Astrocyte (in vitro differentiated cells and primary cell): ENCODE data around the gene WDR93.

Source experiments
- EZH2 ChIP-seq: IDR thresholded peaks from 2 replicates; pipeline ENCODE4 v1.6.1; 2012; ENCODE audit warnings: mild to moderate bottlenecking, low read length, inconsistent platforms; ENCODE audit not compliant: insufficient read depth
- TF ChIP-seq, protein P1 (sequence below): IDR thresholded peaks from 2 replicates; pipeline ENCODE4 v1.5.1; 2011; ENCODE audit warnings: low read depth, mild to moderate bottlenecking, inconsistent platforms, low read length, moderate library complexity; ENCODE audit not compliant: insufficient read depth

DNA sequence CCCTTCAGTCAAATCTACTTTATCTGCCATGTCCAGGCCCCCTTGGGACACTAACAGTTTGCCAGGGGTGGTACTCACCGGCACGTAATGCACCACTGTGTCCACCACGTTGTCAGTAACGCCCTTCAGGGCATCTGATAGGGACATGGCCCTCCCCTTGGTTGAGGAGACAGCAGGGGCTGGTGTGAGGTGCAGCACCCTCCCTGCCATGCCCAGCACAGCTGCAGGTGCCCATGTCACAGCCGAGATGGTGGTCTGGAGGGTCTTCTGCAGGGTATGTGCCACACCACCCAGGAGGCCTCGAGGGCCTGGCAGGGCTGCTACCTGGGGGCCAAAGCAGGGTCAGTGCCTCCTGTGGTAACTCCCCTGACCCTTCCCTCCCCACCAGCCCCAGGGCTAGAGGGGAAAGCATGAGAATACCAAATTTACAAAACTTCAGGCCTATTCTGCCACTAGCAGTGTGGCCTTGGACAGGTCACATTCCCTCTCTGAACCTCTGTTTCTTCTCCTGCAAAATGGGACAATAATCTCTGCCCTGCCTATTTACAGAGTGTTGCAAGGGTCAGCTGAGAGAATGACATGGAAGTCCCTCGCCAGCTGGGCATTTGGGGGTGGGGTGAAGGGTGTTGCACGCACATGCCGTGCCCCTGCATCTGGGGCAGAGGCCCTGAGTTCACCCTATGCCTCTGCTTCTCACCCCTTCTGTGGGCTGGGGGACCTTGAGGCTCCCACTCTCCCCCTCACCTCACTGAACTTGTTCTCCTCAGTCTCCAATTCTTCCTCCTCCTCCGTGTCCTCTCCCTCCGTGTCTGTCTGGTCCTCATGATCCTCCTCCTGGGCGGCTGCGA is 23.5 kb upstream of the WDR93 start:
- TF ChIP-seq, protein P1, sequence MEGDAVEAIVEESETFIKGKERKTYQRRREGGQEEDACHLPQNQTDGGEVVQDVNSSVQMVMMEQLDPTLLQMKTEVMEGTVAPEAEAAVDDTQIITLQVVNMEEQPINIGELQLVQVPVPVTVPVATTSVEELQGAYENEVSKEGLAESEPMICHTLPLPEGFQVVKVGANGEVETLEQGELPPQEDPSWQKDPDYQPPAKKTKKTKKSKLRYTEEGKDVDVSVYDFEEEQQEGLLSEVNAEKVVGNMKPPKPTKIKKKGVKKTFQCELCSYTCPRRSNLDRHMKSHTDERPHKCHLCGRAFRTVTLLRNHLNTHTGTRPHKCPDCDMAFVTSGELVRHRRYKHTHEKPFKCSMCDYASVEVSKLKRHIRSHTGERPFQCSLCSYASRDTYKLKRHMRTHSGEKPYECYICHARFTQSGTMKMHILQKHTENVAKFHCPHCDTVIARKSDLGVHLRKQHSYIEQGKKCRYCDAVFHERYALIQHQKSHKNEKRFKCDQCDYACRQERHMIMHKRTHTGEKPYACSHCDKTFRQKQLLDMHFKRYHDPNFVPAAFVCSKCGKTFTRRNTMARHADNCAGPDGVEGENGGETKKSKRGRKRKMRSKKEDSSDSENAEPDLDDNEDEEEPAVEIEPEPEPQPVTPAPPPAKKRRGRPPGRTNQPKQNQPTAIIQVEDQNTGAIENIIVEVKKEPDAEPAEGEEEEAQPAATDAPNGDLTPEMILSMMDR = no peak
- TF ChIP-seq EZH2 = no peak
